IMR-90 (cell line): Measurements from ENCODE around the gene GTPBP4. TPM values are rescaled to one million over a fixed set of nuclear protein-coding genes. Genes with fewer than 3 reads are reported as not detected.

ENCODE experiments used
- ATAC-seq: fragments of 200-7000 bp; cut with Tn5 transposase; 2 replicates; pipeline ENCODE4 v1.9.1; 2020; ENCODE audit warnings: low read depth, mild to moderate bottlenecking, moderate library complexity
- BruUV-seq: library from RNA; stranded (reverse); fragments of 400-500 nt; replicated peaks from 2 replicates; lab custom pipeline; 2021; lab: Mats Ljungman, UMichigan
- CTCF ChIA-PET: fragments of 300-600 bp; formaldehyde crosslinking; extraction: SDS; loops from one replicate; lab custom pipeline; 2021; ENCODE audit warnings: antibody characterized with exemption; lab: Yijun Ruan, JAX
- POLR2A ChIA-PET: fragments of 300-600 bp; sonication (Branson Sonifier 250); formaldehyde crosslinking; loops from one replicate; lab custom pipeline; 2022; ENCODE audit warnings: antibody characterized with exemption; ENCODE audit not compliant: unreplicated experiment; lab: Charles Lee
- DNase-seq: peaks from one replicate; pipeline ENCODE4 v3.0.0; 2013
- H2AFZ ChIP-seq: replicated peaks from 2 replicates; pipeline ENCODE3; 2013; ENCODE audit warnings: low read length, mild to moderate bottlenecking; ENCODE audit not compliant: poor library complexity
- H2AK5ac ChIP-seq: 2 replicates; pipeline ENCODE4 v1.6.1; 2013; ENCODE audit warnings: low read depth, low read length, inconsistent platforms
- H2AK9ac ChIP-seq: replicated peaks from 2 replicates; pipeline ENCODE3; 2013; ENCODE audit warnings: mild to moderate bottlenecking, low read depth, low read length, moderate library complexity; ENCODE audit not compliant: poor library complexity
- H2BK120ac ChIP-seq: 2 replicates; pipeline ENCODE4 v1.6.1; 2013; ENCODE audit warnings: low read depth, low read length, inconsistent platforms
- H2BK15ac ChIP-seq: 3 replicates; pipeline ENCODE4 v1.6.1; 2013; ENCODE audit warnings: low read depth, low read length, inconsistent platforms
- H2BK20ac ChIP-seq: 2 replicates; pipeline ENCODE4 v1.6.1; 2013; ENCODE audit warnings: low read depth, mild to moderate bottlenecking, inconsistent platforms, low read length, moderate library complexity
- H2BK5ac ChIP-seq: 2 replicates; pipeline ENCODE4 v1.6.1; 2013; ENCODE audit warnings: mild to moderate bottlenecking, low read depth, low read length, inconsistent platforms; ENCODE audit not compliant: poor library complexity, severe bottlenecking
- H3K14ac ChIP-seq: replicated peaks from 2 replicates; pipeline ENCODE4 v1.6.1; 2013; ENCODE audit warnings: low read depth, low read length, inconsistent platforms
- H3K18ac ChIP-seq: 2 replicates; pipeline ENCODE4 v1.6.1; 2013; ENCODE audit warnings: low read depth, low read length, control low read depth
- H3K23ac ChIP-seq: 2 replicates; pipeline ENCODE4 v1.6.1; 2013; ENCODE audit warnings: low read depth, low read length, inconsistent platforms
- H3K27ac ChIP-seq: 2 replicates; pipeline ENCODE4 v1.5.1; 2013; ENCODE audit warnings: mild to moderate bottlenecking, control low read depth, low read length; ENCODE audit not compliant: insufficient read depth
- H3K27me3 ChIP-seq: 2 replicates; pipeline ENCODE4 v1.6.1; 2013; ENCODE audit warnings: low read length; ENCODE audit not compliant: control insufficient read depth, insufficient read depth
- H3K36me3 ChIP-seq: 2 replicates; pipeline ENCODE4 v1.6.1; 2013; ENCODE audit warnings: low read length, mixed read lengths; ENCODE audit not compliant: control insufficient read depth, insufficient read depth
- H3K4ac ChIP-seq: 2 replicates; pipeline ENCODE4 v1.6.1; 2013; ENCODE audit warnings: low read depth, low read length, inconsistent platforms
- H3K4me1 ChIP-seq: 2 replicates; pipeline ENCODE4 v1.6.1; 2013; ENCODE audit warnings: low read length, mixed read lengths; ENCODE audit not compliant: control insufficient read depth, insufficient read depth
- H3K4me2 ChIP-seq: 2 replicates; pipeline ENCODE4 v1.6.1; 2013; ENCODE audit warnings: low read depth, mild to moderate bottlenecking, control low read depth, low read length, moderate library complexity
- H3K4me3 ChIP-seq: 2 replicates; pipeline ENCODE4 v1.5.1; 2013; ENCODE audit warnings: low read depth, mild to moderate bottlenecking, control low read depth, low read length, moderate library complexity; ENCODE audit not compliant: insufficient read depth
- H3K56ac ChIP-seq: 2 replicates; pipeline ENCODE4 v1.6.1; 2013; ENCODE audit warnings: low read length, inconsistent platforms; ENCODE audit not compliant: insufficient read depth; ENCODE audit errors: extremely low read depth
- H3K79me1 ChIP-seq, 2 experiments: 2 replicates each; pipeline ENCODE4 v1.6.1; 2013; ENCODE audit warnings: low read length in 2 of 2, inconsistent platforms in 1 of 2, low read depth in 1 of 2
- H3K9ac ChIP-seq: 2 replicates; pipeline ENCODE4 v1.6.1; 2013; ENCODE audit warnings: low read depth, low read length, control low read depth
- H3K9me1 ChIP-seq: 2 replicates; pipeline ENCODE4 v1.6.1; 2013; ENCODE audit warnings: low read length, inconsistent platforms; ENCODE audit not compliant: insufficient read depth
- H3K9me3 ChIP-seq: 2 replicates; pipeline ENCODE4 v1.6.1; 2013; ENCODE audit warnings: low read length; ENCODE audit not compliant: control insufficient read depth, insufficient read depth
- H4K20me1 ChIP-seq: 2 replicates; pipeline ENCODE4 v1.6.1; 2013; ENCODE audit warnings: low read length, inconsistent platforms; ENCODE audit not compliant: insufficient read depth
- H4K5ac ChIP-seq: 2 replicates; pipeline ENCODE4 v1.6.1; 2013; ENCODE audit warnings: mild to moderate bottlenecking, low read depth, low read length, control low read depth
- H4K8ac ChIP-seq, 2 experiments: 2 replicates each; pipeline ENCODE4 v1.6.1; 2013; ENCODE audit warnings: low read depth in 2 of 2, low read length in 2 of 2, control low read depth in 1 of 2, inconsistent platforms in 1 of 2
- H4K91ac ChIP-seq: 2 replicates; pipeline ENCODE4 v1.6.1; 2013; ENCODE audit warnings: low read depth, low read length, inconsistent platforms; ENCODE audit not compliant: insufficient read depth
- BHLHE40 ChIP-seq: fragments of 150-350 bp; IDR thresholded peaks from 2 replicates; pipeline ENCODE4 v1.6.1; 2016; ENCODE audit warnings: mild to moderate bottlenecking, low read depth, low read length
- CEBPB ChIP-seq: IDR thresholded peaks from 2 replicates; pipeline ENCODE4 v1.6.1; 2012; ENCODE audit warnings: low read depth, low read length, improper control_type of control experiment
- CHD1 ChIP-seq: IDR thresholded peaks from 2 replicates; pipeline ENCODE4 v1.6.1; 2012; ENCODE audit warnings: low read depth, low read length, improper control_type of control experiment
- CTCF ChIP-seq: conservative IDR thresholded peaks from 2 replicates; pipeline ENCODE4 v1.5.1; 2012; ENCODE audit warnings: mild to moderate bottlenecking, low read depth, low read length, improper control_type of control experiment
- FOS ChIP-seq: fragments of 150-350 bp; IDR thresholded peaks from 2 replicates; pipeline ENCODE4 v1.6.1; 2016; ENCODE audit warnings: low read depth, low read length
- MAFK ChIP-seq: IDR thresholded peaks from 2 replicates; pipeline ENCODE4 v1.6.1; 2012; ENCODE audit warnings: low read depth, low read length, improper control_type of control experiment
- MAZ ChIP-seq: IDR thresholded peaks from 2 replicates; pipeline ENCODE4 v1.6.1; 2012; ENCODE audit warnings: low read depth, mild to moderate bottlenecking, low read length, improper control_type of control experiment, moderate library complexity, borderline replicate concordance
- MXI1 ChIP-seq: IDR thresholded peaks from 2 replicates; pipeline ENCODE4 v1.6.1; 2012; ENCODE audit warnings: low read depth, mild to moderate bottlenecking, low read length, moderate library complexity, borderline replicate concordance
- NFE2L2 ChIP-seq: fragments of 150-350 bp; IDR thresholded peaks from 2 replicates; pipeline ENCODE4 v1.6.1; 2016; ENCODE audit warnings: low read depth, mild to moderate bottlenecking, low read length
- POLR2A ChIP-seq: IDR thresholded peaks from 2 replicates; pipeline ENCODE4 v1.6.1; 2012; ENCODE audit warnings: mild to moderate bottlenecking, low read depth, low read length
- RAD21 ChIP-seq: IDR thresholded peaks from 2 replicates; pipeline ENCODE4 v1.6.1; 2012; ENCODE audit warnings: low read length, improper control_type of control experiment
- RCOR1 ChIP-seq: IDR thresholded peaks from 2 replicates; pipeline ENCODE4 v1.6.1; 2012; ENCODE audit warnings: mild to moderate bottlenecking, low read length, improper control_type of control experiment; ENCODE audit not compliant: insufficient replicate concordance
- RFX5 ChIP-seq: IDR thresholded peaks from 2 replicates; pipeline ENCODE4 v1.8.0; 2012; ENCODE audit warnings: low read depth, mild to moderate bottlenecking, low read length, moderate library complexity
- SMC3 ChIP-seq: fragments of 150-350 bp; IDR thresholded peaks from 2 replicates; pipeline ENCODE4 v1.6.1; 2016; ENCODE audit warnings: low read depth, mild to moderate bottlenecking, antibody characterized with exemption, low read length, moderate library complexity
- USF2 ChIP-seq: fragments of 150-350 bp; IDR thresholded peaks from 2 replicates; pipeline ENCODE4 v1.6.1; 2017; ENCODE audit warnings: mild to moderate bottlenecking, antibody characterized with exemption, low read length, low read depth
- WGBS, 2 experiments: methylation state at CpG; one replicate each; pipeline versions ENCODE4 v1.1.5 to v1.1.7; 2013; ENCODE audit warnings: missing lambda C conversion rate in 2 of 2; ENCODE audit not compliant: insufficient read length in 1 of 2; ENCODE audit errors: extremely low coverage in 2 of 2; 5-methylcytosine and 5-hydroxymethylcytosine counted together
- dilution Hi-C: fragments of 300-500 bp; cut with HindIII; formaldehyde crosslinking; loops from one replicate; pipeline ENCODE4 v1.14.3; 2018; ENCODE audit warnings: low sequenced_read_pairs; ENCODE audit not compliant: unreplicated experiment
- in situ Hi-C: fragments of 300-500 bp; cut with MboI; formaldehyde crosslinking; loops from 3 replicates; pipeline ENCODE4 v1.14.3; 2019; ENCODE audit warnings: low sequenced_read_pairs, inconsistent platforms, mixed read lengths
- intact Hi-C: fragments of 100-400 bp; cut with micrococcal nuclease; formaldehyde crosslinking; loops from 2 replicates; pipeline ENCODE4 v1.10.0; 2022
- polyA plus RNA-seq, 3 experiments: library from polyadenylated mRNA; depleted of rRNA; stranded (reverse); fragments of >200 nt; gene quantifications; 2 replicates each; pipeline ENCODE4 v1.2.3, GENCODE V29; 2012; ENCODE audit warnings: low replicate concordance in 1 of 3
- total RNA-seq: library from RNA; depleted of rRNA; stranded (reverse); fragments of >200 nt; gene quantifications from 2 replicates; pipeline ENCODE4 v1.2.3, GENCODE V29; 2012
- TF ChIP-seq, protein P1 (sequence below): fragments of 150-350 bp; IDR thresholded peaks from 2 replicates; pipeline ENCODE4 v1.6.1; 2016; ENCODE audit warnings: low read depth, mild to moderate bottlenecking, low read length, moderate library complexity, borderline replicate concordance

The GTPBP4 gene
- total and polyA plus RNA-seq, 2 of the 4 experiments (the other 2 are of a cell fraction): 46.2 to 48.6 TPM

DNA sequence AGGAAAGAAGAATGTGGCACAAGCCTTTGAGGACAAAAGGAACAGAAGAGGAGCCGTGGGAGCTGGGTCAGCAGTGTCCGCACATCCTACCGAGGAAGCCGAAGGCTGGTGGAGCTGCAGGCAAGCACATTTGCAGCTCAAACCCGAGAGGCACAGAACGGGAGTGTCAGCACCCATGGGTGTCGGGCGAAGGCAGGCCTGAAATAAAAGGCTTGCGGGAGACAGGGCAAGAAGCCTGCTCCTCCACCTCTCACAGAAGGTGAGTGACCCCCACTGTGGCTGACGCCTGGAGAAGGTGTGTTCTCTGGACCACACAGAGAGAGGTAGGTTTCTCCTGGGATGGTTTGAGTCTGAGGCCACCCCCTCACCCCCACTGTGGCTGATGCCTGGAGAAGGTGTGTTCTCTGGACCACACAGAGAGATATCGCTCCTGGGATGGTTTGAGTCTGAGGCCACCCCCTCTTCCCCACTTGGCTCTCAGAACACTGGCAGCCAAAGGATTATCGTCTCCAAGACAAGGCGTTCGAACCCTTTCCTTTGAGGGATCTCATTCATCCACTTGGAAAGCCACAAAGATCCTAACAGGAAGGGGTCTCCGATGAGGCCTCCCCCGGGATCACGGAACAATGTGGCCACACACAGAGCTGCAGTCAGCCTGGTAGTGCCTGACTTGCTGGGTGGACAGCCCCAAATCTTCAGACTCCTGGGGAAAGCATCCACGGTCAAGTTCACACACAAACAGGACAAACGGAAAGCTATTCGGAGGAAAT lies 21.6 kb upstream of the GTPBP4 start:
- no peak overlapping the region for H2AK5ac ChIP-seq
- no peak overlapping the region for H2AFZ ChIP-seq
- H4K91ac ChIP-seq: no peak overlapping the region
- dilution Hi-C loops (no loop called here), in situ Hi-C loops (no loop called here), intact Hi-C loops (no loop called here)
- H3K4ac ChIP-seq: no peak overlapping the region
- H2BK120ac ChIP-seq: no peak overlapping the region
- 81% methylated on average over 4 of the region's 20 CpGs; no CpG with 5 or more reads in 1 of the 2 experiments for WGBS, 2 experiments
- H3K36me3 ChIP-seq: no peaks in the 10 kb centered on the region
- no peaks in the 10 kb centered on the region for H3K9me1 ChIP-seq
- H3K27me3 ChIP-seq: peaks cover 2% of the 10 kb centered on the region; the same call in 1 of the 2 replicates
- no peak overlapping the region for H3K27ac ChIP-seq
- POLR2A ChIA-PET: no interaction called here
- H3K18ac ChIP-seq: no peak overlapping the region
- TF ChIP-seq POLR2A: no peak
- TF ChIP-seq RFX5: no peak
- no peak for TF ChIP-seq RAD21
- TF ChIP-seq BHLHE40: no peak
- no peak for TF ChIP-seq MXI1
- TF ChIP-seq FOS: no peak
- no peak for TF ChIP-seq MAZ
- TF ChIP-seq CEBPB: no peak
- TF ChIP-seq RCOR1: no peak
- no peak for TF ChIP-seq NFE2L2
- TF ChIP-seq CHD1: no peak
- no peak for TF ChIP-seq MAFK
- TF ChIP-seq, protein P1, sequence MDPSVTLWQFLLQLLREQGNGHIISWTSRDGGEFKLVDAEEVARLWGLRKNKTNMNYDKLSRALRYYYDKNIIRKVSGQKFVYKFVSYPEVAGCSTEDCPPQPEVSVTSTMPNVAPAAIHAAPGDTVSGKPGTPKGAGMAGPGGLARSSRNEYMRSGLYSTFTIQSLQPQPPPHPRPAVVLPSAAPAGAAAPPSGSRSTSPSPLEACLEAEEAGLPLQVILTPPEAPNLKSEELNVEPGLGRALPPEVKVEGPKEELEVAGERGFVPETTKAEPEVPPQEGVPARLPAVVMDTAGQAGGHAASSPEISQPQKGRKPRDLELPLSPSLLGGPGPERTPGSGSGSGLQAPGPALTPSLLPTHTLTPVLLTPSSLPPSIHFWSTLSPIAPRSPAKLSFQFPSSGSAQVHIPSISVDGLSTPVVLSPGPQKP: no peak
- no peak for TF ChIP-seq SMC3
- TF ChIP-seq CTCF: no peak
- no peak for TF ChIP-seq USF2
- no peak overlapping the region for H4K5ac ChIP-seq
- no TSS peak for BruUV-seq
- no peak overlapping the region for H3K4me2 ChIP-seq
- CTCF ChIA-PET: no interaction called here
- H4K20me1 ChIP-seq: no peaks in the 10 kb centered on the region
- H2BK20ac ChIP-seq: no peak overlapping the region
- H3K14ac ChIP-seq: no peak overlapping the region
- H3K9me3 ChIP-seq: no peaks in the 10 kb centered on the region
- no peak overlapping the region for H3K4me3 ChIP-seq
- no peak overlapping the region for H4K8ac ChIP-seq
- H2BK15ac ChIP-seq: no peak overlapping the region
- H3K79me1 ChIP-seq: no peaks in the 10 kb centered on the region
- H3K23ac ChIP-seq: no peak overlapping the region
- H2AK9ac ChIP-seq: no peak overlapping the region
- H3K4me1 ChIP-seq: peaks cover 9% of the 10 kb centered on the region
- DNase-seq (no peak), ATAC-seq (no peak)
- H3K56ac ChIP-seq: no peak overlapping the region
- no peak overlapping the region for H3K9ac ChIP-seq
- no peak overlapping the region for H2BK5ac ChIP-seq
